LNCaP clone FGC (cell line): ENCODE results near the gene RBPJ.

ENCODE experiments used
- DNase-seq: peaks from one replicate; pipeline ENCODE4 v3.0.0-alpha.2; 2011; ENCODE audit warnings: low read depth
- H3K4me3 ChIP-seq: 2 replicates; pipeline ENCODE4 v1.5.1; 2011; ENCODE audit warnings: mild to moderate bottlenecking, low read depth, low read length, control low read depth
- CTCF ChIP-seq: IDR thresholded peaks from 2 replicates; pipeline ENCODE4 v1.5.1; 2012; ENCODE audit warnings: mild to moderate bottlenecking; ENCODE audit not compliant: control insufficient read depth, insufficient read depth; ENCODE audit errors: extremely low read depth

The RBPJ gene

GRCh38 chr4:26464420-26465095 lies 143.7 kb downstream of the RBPJ start:
- no peak for DNase-seq
- H3K4me3 ChIP-seq = no peak overlapping the region
- TF ChIP-seq CTCF = no peak

- no peak overlapping the region for H3K4me3 ChIP-seq
- DNase-seq = no peak
- TF ChIP-seq CTCF = no peak
Measured at GRCh38 chr4:26466578-26467270, 145.9 kb downstream of the RBPJ start.

GRCh38 chr4:26467724-26468123 lies 146.9 kb downstream of the RBPJ start:
- no peak for DNase-seq
- TF ChIP-seq CTCF = no peak
- H3K4me3 ChIP-seq = no peak overlapping the region

GRCh38 chr4:26468283-26468949 lies 147.6 kb downstream of the RBPJ start:
- no peak for TF ChIP-seq CTCF
- DNase-seq = no peak
- no peak overlapping the region for H3K4me3 ChIP-seq

- no peak overlapping the region for H3K4me3 ChIP-seq
- no peak for TF ChIP-seq CTCF
- no peak for DNase-seq
Measured at GRCh38 chr4:26468977-26469376, 148.2 kb downstream of the RBPJ start.

GRCh38 chr4:26471890-26472289 lies 151.1 kb downstream of the RBPJ start:
- TF ChIP-seq CTCF = no peak
- no peak for DNase-seq
- no peak overlapping the region for H3K4me3 ChIP-seq
